ENCODE results near the gene ITPR3.

ITPR3 gene

DNA sequence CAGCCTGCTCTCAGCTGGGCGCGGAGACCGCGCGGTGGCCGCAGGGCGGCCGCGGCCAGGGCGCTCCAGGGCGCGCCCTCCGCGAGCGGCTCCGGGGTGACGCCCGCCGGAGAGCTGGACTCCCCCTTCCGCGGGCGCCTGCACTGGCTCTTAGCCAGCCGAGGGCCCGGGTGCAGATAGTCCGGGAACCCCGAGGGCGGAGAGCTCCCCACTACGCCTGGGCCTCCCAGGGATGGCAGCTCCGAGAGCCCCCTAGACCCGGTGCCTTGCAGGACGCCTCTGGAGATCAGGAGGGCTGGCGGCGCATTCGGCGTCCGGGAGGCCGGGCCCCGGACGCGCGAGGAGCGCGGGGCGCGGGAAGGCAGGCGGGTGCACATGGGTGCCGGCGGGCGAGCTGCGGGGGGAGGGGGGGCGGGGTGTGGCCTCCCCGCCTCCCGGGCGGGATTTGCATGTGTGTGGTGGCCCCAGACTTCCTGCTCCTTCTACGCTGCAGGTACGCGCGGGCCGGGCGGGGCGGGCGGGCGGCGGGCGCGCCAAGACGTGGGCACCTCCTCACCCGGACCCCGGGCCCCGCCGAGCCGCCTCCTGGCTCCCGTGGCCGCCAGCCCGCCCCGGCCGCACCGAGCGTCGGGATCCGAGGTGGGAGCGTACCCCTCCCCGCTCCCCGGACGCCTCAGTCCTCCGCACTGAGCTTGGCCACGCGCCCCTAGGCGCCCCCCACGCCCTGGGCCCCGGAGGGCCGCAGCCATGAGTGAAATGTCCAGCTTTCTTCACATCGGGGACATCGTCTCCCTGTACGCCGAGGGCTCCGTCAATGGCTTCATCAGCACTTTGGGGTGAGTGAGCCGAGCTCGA, at the start of gene ITPR3:
TSS of gene ITPR3 (plus strand) at position 467 of the 855 bp plus-strand sequence. CDS start at position 748, 281 bp downstream.
- peak; percentile 50 to 58 for DNase-seq (ENCODE audit: low read depth in 2 of 2)

DNA sequence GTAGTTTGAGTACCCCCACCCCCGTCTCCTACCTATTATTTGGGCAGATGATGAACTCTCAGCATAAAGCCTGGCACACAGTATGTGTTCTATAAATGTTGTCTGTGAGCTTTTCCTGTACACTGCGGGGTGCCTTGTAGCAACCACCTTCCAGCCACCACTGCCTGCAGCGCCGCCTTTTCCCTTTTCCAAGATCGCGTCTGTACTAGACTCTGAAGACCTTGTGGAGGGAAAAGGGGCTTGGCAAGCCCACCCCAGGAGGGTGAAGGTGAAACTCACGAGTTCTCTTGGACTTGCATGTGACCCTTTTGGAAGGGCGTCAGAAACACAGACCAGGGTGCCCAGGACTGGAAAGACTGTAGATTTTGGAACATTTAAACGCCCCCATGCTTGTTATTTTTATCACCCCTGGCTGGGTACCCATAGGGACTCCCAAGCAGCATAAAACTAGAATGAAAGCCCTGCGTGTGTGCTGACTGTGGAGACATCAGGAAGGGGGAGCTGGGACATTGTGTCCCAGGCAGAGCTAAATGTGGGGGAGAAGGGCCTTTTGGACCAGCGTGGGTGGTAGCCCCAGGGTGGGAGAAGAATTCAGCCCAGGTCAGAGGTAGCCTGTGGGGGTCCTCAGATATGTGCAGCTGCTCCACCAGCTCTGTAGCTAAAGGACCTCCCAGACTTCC, 49.3 kb upstream of the ITPR3 start:
- no peak for DNase-seq (ENCODE audit: low read depth in 2 of 2)

DNA sequence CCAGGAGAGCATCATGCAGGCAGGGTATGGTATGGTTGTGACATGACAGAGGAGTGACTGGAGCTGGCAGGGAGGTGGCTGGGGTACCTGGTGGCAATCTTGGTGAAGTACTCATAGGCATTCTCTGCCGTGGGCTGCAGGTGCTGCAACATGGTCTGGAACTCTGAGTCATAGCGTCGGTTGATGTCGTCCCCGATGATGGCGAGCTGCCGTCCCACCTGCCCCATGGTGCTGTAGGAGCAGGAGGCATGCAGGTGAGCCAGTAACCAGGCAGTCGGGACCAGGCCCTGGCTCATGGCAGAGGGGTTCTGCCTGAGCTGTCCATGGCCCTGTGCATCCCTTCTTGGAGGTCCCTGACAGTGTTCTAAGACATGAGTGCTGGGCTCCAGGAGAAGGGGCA, 45.9 kb upstream of the ITPR3 start:
- no peak for DNase-seq (ENCODE audit: low read depth in 2 of 2)

DNA sequence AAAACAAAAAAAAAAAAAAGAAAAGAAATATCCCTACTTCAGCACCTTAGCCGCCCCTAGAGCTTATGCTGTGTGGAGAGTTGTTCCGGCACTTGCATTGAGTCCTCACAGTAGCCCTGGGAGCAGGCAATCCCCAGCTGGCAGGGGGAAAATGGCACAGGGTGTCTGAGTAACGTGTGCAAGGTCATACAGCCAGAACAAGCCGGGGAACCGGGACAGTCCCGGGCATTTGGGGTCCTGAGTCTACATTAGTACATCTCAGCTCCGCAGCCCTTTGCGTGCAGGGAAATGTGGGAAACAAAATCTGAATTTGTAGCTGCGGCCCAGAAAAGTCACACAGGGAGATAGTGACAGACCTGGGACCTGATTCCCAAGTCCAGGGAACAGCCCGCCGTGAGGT, 44.5 kb upstream of the ITPR3 start:
- no peak for DNase-seq (ENCODE audit: low read depth in 2 of 2)

DNA sequence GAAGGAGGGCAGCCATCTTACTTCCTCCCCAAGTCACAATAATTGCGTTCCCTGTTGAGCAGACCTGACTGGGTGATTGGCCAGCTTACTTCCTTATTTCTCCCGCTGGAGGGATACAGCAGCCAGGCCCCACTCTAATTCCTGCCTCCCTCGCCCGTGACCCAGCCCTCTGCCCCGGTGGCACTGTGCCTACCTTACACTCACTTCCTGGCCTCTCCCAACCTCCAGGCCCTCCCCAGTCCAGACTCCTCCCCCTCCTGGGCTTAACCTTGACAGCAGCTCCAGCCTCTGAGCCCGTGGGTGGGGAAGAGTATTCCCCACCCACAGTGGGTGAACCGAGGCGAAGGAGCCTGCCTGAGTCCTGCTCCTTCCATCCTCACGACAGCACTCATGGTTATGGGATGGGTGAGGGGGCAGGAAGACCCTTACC, 44.0 kb upstream of the ITPR3 start:
- DNase-seq (ENCODE audit: low read depth in 2 of 2), result no peak

DNA sequence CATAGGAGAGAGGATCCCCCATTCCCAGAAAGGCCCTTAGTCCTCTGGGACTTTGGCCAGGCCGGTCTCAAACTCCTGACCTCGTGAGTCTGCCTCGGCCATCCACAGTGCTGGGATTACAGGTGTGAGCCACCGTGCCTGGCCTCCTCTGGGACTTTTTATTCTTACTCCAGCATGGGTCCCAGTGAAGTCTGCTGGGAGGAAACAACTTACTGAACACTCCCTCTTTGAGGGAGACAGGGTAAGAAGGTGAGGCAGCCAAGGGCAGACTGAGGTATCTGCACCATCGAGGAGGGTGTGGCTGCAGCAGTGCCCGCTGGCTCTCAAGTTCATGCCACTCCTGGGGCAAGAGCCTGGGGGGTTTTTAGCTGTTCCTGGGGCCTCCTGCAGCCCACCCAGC, 43.4 kb upstream of the ITPR3 start:
- no peak for DNase-seq (ENCODE audit: low read depth in 2 of 2)

DNA sequence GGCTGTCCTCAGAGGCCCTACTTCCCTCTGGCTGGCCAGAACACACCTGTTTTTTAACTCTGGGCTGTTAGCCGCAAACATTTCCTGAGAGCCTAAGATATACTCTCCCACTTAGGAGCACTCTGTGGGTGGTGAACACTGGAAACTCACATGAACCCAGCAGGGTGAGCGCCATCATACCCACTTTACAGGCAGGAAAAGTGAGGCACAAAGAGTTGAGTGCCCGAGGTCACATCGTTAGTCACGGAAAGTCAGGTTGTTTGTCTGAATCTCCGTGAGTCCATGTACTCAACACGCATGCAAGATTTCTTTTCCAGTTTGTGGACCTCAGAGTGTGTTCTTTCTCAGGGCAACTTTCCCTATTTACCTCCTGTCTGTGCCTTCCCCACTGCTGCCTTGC, 43.0 kb upstream of the ITPR3 start:
- no peak for DNase-seq (ENCODE audit: low read depth in 2 of 2)

DNA sequence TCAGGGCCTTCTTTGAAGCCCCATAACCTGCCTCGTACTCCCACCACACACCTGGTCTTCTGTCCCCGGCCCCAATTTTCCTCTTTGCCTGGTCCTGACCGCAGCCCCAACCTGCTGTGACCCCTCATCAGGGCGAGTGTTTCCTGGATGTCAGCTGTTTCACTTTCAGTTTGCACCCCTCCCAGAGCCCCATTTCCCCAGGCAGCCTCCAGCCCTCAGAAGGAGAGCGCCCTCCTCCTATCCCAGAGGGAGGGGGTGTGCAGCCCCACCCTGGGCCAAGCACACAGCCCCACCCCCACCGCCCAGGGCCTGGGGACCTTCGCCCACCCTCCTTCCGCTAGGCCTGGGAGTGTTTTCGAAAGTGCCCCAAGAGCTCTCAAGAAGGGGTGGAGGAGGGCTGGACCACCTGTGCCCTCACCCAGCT, 42.5 kb upstream of the ITPR3 start:
- DNase-seq (ENCODE audit: low read depth in 2 of 2), result peak in 1 of 2 donors; percentile 28

DNA sequence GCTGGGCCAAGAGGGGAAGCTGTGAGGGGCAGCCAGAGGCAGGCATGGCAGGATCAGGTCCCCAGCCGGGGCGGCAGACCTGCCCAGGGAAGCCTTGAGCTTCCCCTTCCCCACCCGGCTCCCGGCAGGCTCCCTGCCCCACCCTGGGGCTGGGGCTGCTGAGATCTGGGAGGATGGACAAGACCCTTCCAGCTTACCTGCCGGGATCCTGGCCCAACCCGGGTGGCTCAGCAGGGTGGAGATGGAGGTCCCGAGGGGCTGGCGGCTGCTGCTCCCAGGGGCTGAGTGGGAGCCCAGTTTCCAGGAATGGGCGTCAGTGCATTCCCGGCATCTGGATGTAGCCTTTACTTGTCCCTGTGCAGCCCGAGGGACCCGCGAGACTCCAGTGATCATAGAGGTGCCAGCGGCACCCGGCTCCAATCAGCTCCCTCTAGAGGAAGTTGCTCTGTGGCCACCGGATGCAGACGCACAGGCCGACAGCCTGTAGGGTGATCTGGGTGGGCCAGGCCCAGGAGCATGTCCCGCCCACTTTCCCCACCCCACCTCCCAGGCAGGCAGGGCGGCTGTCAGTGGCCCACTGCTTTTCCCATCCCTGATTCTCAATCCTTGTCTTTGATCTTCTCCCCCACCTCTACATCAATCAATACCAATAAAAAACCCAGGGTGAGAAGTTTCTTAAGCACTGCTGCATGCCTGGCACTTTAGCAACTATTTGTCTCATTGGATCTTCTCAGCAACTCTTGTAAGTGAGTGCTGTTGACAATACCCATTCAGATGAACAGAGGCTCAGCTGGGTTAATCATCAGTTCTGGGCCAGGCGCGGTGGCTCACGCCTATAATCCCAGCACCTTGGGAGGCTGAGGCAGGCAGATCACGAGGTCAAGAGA, 41.1 kb upstream of the ITPR3 start, which contains the start of gene BAK1:
TSS of gene BAK1 (minus strand) at position 449 of the 887 bp plus-strand sequence. CDS start 2,672 bp downstream, outside the sequence.
- peak; percentile 67 to 69 for DNase-seq (ENCODE audit: low read depth in 2 of 2)

DNA sequence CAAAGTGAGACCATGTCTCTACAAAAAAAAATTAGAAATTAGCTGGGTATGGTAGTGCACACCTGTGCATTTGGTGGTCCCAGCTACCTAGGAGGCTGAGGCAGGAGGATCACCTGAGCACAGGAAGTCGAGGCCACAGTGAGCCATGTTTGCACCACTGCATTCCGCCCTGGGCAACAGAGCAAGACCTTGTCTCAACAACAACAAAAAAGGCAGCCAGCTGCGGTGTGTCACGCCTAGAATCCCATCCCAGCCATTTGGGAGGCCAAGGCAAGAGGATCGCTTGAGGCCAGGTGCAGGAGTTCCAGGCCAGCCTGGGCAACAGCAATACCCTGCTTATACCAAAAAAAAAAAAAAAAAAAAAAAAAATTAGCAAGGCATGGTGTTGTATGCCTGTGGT, 39.9 kb upstream of the ITPR3 start:
- DNase-seq (ENCODE audit: low read depth in 2 of 2), result no peak

DNA sequence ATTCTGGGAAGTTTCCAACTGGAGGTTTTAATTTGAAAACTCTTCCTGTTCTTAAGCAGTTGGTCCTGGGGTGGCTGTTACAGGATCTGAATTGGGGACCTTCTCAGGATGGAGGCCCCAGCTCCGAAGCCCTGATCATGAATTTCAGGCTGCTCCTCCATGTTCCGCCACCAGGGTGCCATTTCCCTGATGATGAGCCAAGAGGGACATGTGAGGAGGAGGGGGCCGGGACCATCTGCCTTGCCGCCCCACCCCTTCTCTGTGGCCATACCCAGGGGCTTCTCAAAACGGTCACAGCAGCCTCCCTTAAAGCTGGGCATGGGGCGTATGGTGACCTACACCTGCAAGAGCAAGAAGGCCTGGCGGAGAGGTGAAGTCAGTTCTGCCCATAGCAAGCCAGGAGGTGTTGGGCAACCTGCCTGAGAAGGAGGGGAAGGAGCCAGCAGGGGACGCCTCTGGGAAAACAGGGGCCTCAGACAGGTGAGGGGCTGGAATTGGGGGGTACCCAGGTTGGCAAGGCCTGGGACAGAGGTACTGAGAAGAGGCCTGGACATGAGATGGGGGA, 37.4 kb upstream of the ITPR3 start:
- DNase-seq (ENCODE audit: low read depth in 2 of 2), result no peak

DNA sequence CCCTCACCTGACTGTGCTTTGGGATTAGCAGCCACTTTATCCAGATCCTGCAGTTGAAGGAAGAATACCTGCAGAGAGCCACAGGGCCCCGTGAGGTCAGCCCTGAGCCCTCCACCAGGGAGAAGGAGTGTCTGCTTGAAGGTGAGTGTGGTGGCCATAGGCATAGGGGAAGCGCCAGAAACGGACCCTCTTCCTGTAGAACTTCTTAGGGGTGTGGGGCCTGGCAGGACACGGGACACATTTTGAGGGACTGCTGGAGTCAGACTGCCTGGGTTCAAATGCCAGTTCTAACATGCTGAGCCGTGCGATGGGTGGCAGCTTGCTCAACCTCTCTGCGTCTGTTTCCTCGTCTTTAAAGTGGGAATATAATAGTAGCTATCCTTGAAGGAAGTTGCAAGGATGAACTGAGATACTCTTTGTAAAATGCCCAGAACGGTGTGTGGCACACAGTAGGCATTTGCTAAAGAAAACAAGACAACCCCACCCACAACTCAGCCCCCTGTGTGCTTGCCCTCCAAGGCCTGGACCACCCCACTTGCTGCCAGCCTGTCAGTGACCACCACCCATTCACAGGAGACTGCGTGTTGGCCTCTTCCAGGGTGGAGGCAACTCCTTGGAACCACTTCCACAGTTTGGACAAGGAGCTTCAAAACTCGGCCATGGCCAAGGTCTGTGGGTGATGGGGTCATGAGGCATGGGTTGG, 36.3 kb upstream of the ITPR3 start:
- DNase-seq (ENCODE audit: low read depth in 2 of 2), result no peak

DNA sequence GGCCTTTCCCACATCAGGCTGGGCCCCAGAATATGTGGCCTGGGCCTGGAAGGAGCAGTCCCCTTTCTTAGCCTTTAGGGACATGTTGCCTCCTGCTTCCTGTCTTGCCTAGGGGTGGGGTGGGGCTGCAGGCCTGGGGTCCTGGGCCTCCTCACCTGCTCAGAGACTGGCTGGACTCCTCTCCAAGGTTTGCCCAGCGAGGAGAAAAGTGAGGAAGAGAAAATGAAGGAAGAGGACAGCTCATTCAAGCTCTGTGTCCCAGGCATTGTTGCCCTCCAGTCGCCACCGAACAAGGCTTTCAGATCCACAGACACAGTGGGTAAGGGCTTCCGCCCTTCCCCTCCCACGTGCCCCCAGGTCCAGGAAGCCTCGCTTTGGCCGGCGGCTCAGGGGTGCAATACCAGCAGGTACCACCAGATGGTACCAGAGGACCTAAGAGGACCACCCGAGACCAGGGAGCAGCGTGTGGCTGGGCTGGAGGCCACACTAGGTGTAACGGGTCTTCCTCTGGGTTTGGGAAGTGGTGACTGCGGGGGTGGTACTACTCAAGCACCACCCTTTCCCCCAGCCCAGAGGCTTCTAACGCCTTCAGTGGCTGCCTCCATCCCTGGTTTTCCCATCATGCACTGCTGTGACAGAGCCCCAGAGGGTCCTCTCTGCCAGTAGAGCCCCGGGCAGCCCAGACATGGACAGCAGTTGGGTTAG, 35.6 kb upstream of the ITPR3 start:
- peak; percentile 66 to 70 for DNase-seq (ENCODE audit: low read depth in 2 of 2)

DNA sequence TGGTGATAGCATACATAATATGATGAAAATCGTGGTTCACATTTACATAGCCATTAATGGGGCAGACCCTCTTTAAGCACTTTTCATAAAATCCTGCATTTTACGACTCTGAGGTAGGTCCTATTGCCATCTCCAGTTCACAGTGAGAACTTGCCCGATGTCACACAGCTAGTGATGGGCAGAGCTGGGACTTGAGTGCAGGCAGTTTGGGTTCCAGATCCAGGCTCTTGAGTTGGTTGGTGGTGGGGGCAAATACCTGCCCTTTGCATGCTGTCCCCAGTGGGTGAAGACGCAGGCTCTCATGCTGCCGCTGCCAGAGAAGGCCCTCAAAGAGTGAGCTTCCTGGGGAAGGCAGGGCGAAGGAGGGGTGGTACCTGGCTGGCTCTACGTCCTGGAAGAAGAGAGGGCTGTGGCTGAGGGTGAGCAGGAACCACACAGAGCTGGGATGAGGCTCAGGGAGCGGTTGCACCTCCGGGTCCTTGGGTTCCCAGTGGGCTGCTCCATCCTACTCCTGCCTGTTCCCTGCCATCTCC, 34.9 kb upstream of the ITPR3 start:
- no peak for DNase-seq (ENCODE audit: low read depth in 2 of 2)

DNA sequence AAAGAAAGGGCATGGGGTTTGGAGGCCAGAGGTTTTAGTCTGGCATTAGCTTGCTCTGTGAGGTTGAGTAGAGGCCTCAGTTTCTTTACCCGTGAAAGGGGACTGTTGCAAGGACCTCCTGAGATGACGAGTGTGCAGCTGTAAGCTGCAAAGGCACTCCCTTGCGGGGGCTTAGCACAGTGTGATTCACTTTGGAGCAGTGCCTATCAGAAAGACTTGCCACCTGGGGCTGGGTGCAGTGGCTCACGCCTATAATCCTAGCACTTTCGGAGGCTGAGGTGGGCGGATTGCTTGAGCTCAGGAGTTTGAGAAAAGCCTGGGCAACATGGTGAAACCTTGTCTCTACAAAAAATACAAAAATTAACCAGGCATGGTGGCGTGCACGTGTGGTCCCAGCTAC, 33.6 kb upstream of the ITPR3 start:
- no peak for DNase-seq (ENCODE audit: low read depth in 2 of 2)

DNA sequence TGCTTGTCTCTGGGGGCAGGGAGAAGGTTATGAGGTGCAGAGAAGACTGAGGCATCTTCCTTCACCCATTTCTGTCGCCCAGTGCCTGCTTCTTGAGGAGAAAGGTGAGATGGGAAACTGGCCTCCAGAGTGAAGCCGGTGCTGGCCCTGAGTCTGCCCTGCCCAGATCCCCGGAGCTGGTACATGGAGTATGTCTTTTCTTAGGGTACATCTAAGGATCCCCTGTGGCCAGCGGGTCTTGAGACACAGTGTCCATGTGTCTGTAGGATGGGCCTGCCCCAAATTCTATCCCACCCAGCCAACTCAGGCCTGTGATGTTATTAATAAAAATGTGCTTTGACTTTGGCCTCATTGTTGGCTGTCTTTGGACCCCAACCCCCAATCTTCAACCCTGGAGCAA, 32.2 kb upstream of the ITPR3 start:
- no peak for DNase-seq (ENCODE audit: low read depth in 2 of 2)

DNA sequence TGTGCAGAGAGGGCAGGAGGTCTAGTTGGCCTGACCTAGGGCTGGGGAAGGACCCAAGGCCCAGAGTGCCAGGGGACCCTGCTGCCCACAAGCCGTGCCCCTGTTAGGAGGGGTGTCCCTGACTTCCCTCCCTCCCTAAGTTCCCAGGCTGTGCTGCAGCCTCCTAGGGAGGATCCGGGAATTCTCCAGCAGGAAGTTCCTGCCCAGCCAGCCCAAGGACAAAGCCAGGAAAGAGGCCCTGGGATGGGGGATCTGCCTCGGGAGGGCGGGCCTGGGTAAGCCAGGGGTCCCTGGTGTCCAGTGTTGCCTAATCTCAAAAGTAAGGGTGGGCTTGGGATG, 31.8 kb upstream of the ITPR3 start:
- no peak for DNase-seq (ENCODE audit: low read depth in 2 of 2)

DNA sequence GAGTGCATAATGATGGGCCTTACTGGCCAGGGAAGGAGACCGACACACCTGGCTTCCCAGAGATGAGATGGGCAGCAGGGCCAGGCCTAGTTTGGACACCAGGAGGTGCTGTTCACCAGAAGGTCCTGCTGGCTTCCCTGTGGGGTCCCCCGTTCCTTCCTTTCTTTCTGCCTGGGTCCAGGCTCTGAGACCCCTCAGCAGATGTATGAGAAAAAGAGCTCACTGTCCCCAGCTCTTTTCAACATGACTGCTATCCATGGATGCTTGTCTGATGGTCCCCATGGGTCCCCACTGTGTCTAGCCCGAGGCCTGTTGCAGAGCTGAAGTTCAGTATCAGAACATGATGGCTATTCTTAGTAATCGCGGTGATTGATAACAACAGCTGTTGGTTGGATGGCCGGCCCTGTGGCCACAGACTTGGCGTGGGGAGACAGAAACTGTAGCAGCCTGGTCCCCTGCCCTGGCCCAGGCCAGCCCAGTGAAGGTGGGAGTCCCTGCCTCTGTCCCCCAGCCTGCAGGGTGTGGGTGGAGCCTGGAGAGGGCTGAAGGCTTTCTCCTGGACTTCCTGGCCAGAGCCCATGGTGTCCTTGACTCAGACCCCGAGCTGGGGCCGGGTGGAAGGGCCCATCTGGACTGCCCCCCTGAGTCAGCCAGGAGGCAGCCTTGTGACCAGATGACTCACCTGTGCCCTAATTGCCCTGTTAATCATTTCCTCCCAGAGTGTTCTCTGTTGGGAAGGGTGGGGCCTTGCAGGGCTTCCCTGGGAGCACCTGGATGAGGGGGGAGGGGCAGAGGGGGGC, 31.2 kb upstream of the ITPR3 start:
- no peak for DNase-seq (ENCODE audit: low read depth in 2 of 2)

DNA sequence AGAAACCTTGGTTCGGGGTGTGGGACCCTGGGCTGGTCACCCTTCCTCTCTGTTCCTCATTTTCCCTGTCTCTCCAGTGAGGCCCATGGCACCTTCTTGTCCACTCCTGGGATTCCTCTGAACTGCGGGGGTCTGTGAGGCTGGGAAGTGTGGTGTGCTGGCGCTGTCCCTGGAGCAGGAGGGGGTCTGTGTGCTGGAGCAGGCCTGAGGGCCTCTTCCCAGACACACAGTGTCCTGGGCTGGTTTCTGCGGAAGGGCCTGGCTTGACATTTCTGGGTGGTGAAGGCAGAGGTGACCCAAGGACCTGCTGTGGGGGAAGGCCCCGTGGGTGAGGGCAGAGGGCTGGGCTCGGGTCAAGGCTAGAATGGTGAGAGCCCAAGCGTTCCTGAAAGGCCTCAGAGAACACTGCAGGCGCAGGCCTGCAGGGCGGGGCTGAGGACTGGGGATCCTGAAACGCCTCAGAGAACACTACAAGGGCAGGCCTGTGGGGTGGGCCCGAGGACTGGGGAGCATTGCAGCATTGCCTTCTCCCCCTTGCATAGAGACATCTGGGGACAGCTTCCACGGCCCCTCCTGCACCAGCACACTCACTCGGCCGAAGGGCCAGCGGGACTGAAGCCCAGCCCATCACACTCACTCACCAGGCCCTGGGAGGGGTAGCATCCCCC, 30.5 kb upstream of the ITPR3 start:
- DNase-seq (ENCODE audit: low read depth in 2 of 2), result no peak

Data from stimulated activated CD8-positive, alpha-beta memory T cell treated with anti-CD3 and anti-CD28 coated beads, Interleukin-15, amount 100 ng/mL, for 4 hours (primary cell).